Subcutaneous adipose tissue (tissue), 4 donors: Measurements from ENCODE around the gene AMN1. TPM values are rescaled to one million over a fixed set of nuclear protein-coding genes. Genes with fewer than 3 reads are reported as not detected.

Source experiments
- CTCF ChIP-seq: fragments of 450-650 bp; IDR thresholded peaks from one replicate; pipeline ENCODE4 v1.5.1; 2016; ENCODE audit warnings: low read depth, mild to moderate bottlenecking, control low read depth, antibody characterized with exemption, moderate library complexity
- total RNA-seq, 4 donors: library from RNA; depleted of rRNA; stranded (reverse); fragments of >200 nt; gene quantifications; one replicate each; pipeline ENCODE4 v1.1.0, GENCODE V29; 2016

AMN1 gene
- total RNA-seq, 4 donors from 2014 or later, result 5.8 to 7.5 (median 6.9) TPM

GRCh38 chr12:31672521-31672920 lies 56.3 kb downstream of the AMN1 start:
- TF ChIP-seq CTCF, result no peak

DNA sequence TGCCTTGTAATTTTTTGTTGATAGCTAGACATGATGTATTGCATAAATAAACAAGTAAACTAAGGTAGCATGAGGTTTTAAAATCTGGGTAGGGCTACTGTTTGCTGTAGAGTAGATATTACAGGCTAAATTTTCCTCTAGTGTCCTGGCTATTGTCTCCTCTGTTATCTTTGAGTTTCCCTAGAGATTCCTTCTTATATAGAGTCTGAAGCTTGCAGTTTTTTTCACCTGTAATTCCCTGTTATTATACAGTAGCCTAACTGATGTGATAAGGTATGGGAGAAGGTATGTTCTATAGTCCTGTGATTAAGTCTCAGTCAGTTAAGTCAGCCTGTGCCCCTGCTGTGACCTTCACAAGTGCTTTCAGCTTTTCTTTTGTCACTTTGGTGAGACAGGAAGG lies 59.8 kb downstream of the AMN1 start:
- no peak for TF ChIP-seq CTCF

DNA sequence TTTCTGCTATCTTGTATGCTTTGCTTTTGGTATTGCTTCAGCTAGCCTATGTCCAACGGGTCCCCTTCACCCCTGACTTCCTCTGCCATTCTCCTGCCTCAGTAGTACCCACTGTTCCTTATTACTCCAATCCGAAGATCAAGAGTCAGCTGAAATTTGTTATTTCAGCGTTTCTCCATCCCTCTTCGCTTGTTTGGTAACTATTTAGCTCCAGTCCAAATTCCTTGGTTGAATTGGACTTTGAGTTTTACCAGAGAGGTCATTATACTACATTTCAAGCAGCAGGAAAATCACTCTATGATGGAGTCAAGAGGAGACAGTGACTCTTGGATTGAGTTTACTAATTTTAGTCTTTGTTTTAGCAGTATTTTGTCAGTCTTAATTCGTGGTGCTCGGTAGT lies 64.8 kb downstream of the AMN1 start:
- no peak for TF ChIP-seq CTCF

GRCh38 chr12:31663576-31663975 lies 65.2 kb downstream of the AMN1 start:
- TF ChIP-seq CTCF, result no peak

DNA sequence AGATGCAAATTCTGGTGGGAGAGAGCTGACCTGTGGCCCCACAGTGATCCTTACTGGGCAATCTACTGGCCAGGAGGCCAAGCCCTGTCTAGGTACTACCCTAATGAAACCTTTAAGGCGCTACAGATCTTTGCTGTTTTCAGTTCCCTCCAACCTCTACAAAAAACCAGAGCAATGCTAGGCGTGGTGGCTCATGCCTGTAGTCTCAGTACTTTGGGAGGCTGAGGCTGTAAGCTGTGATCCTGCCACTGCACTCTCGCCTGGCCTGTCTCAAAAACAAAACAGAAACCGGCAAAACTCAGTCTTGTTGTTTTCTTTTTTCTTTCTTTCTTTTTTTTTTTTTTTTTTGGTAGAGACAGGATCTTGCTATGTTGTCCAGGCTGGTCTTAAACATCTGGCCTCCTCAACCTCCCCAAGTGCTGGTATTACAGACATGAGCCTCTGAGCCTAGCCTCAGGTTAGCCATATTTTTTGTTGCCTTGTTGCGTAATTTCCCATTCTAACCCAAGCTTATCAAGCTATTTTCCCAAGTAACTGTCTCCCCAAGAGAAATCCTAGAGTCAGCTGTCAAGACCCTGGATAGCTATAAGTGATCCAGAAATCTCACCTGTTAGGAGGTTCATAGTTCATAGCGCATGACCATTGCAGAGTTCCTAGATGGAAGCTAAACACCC lies 66.5 kb downstream of the AMN1 start:
- no peak for TF ChIP-seq CTCF

- TF ChIP-seq CTCF, result no peak
Observed at GRCh38 chr12:31659087-31659942, 69.5 kb downstream of the AMN1 start, which contains the start of gene ETFBKMT. TSS of gene ETFBKMT (plus strand) at chr12:31659688. CDS start at chr12:31661954, 2,266 bp downstream.

DNA sequence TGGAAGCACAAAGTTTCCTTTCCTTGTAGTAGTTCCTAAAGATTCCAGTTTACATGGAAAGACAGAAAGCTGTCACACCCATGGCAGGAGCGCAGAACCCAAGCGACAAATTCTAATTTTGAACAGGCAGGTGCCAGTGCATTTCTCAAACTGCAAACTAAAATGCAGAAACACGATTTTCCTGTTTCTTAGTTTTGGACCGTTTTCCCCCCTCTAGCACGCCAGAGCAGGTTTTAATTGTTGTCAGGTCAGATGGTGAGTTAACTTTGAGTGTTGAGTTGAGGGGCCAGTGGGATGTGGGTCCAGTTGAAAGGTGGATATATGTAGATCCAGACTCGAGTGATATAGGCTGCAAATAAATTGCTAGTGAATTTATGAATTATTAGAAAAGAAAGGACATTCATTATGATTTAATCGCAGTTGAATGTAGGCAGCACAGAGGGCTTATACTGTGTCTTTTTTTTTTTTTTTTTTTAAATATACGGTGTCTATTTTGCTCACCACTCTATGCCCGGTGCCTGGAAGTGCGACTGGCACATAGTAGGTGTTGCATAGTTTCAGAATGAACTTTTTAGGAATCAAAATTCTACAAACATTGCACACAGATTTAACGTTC lies 70.2 kb downstream of the AMN1 start:
- TF ChIP-seq CTCF, result no peak
